Thoracic aorta (tissue), 2 donors: ENCODE data around the gene BLM. TPM values are rescaled to one million over a fixed set of nuclear protein-coding genes. Genes with fewer than 3 reads are reported as not detected.
"Not testable (repeated sequence)": the region's sequence is repeated elsewhere in the genome, so short reads cannot be mapped to it uniquely, and the experiment has no call there.

Source experiments
- ATAC-seq: fragments of 150-250 bp; one replicate; pipeline ENCODE4 v1.8.0; 2017; ENCODE audit warnings: low read depth; ENCODE audit not compliant: insufficient number of reproducible peaks, low FRiP score
- DNase-seq: peaks from one replicate; pipeline ENCODE4 v3.0.0-alpha.2; 2020; ENCODE audit warnings: low spot score
- H3K27ac ChIP-seq, 2 donors: fragments of 200-600 bp; sonication (generic); 1 replicate in 1 of 2; 2 replicates in 1 of 2; pipeline ENCODE4 v1.5.1; 2016; ENCODE audit warnings: mild to moderate bottlenecking in 2 of 2, moderate library complexity in 2 of 2
- H3K27me3 ChIP-seq: fragments of 200-600 bp; sonication (generic); replicated peaks from 2 replicates; pipeline ENCODE4 v1.6.0; 2016; ENCODE audit warnings: mild to moderate bottlenecking; ENCODE audit not compliant: insufficient read depth
- H3K36me3 ChIP-seq: fragments of 200-600 bp; sonication (generic); one replicate; pipeline ENCODE4 v1.5.1; 2016
- H3K4me1 ChIP-seq, 2 donors: fragments of 200-600 bp; sonication (generic); 1 replicate in 1 of 2; 2 replicates in 1 of 2; pipeline versions ENCODE4 v1.5.1 to v1.6.0; 2016; ENCODE audit warnings: low read depth in 2 of 2, mild to moderate bottlenecking in 1 of 2; ENCODE audit not compliant: control insufficient read depth in 1 of 2
- H3K4me3 ChIP-seq: fragments of 200-600 bp; sonication (generic); 2 replicates; pipeline ENCODE4 v1.5.1; 2016; ENCODE audit warnings: mild to moderate bottlenecking
- H3K9me3 ChIP-seq: fragments of 200-600 bp; sonication (generic); 2 replicates; pipeline ENCODE4 v1.5.1; 2016
- total RNA-seq, 2 donors: library from RNA; depleted of rRNA; stranded (reverse); fragments of >200 nt; gene quantifications; one replicate each; pipeline versions ENCODE4 v1.1.0 to v1.2.3, GENCODE V29; 2016
- TF ChIP-seq, protein P1 (sequence below): fragments of 200-600 bp; sonication (generic); IDR thresholded peaks from one replicate; pipeline ENCODE4 v1.5.1; 2019; ENCODE audit warnings: antibody characterized with exemption

Gene BLM
- total RNA-seq, 2 donors from 2014 or later = 0.49 to 0.81 TPM

GRCh38 chr15:90840157-90840855 lies 123.2 kb downstream of the BLM start:
- ATAC-seq = no peak
- Histone ChIP-seq H3K27me3 (no peaks in the 10 kb centered on the region), H3K36me3 (no peaks in the 10 kb centered on the region), H3K27ac (no peak overlapping the region), H3K9me3 (no peaks in the 10 kb centered on the region), H3K4me3 (peak overlapping the region; percentile 27), H3K4me1 (no peaks in the 10 kb centered on the region)
- TF ChIP-seq, protein P1, sequence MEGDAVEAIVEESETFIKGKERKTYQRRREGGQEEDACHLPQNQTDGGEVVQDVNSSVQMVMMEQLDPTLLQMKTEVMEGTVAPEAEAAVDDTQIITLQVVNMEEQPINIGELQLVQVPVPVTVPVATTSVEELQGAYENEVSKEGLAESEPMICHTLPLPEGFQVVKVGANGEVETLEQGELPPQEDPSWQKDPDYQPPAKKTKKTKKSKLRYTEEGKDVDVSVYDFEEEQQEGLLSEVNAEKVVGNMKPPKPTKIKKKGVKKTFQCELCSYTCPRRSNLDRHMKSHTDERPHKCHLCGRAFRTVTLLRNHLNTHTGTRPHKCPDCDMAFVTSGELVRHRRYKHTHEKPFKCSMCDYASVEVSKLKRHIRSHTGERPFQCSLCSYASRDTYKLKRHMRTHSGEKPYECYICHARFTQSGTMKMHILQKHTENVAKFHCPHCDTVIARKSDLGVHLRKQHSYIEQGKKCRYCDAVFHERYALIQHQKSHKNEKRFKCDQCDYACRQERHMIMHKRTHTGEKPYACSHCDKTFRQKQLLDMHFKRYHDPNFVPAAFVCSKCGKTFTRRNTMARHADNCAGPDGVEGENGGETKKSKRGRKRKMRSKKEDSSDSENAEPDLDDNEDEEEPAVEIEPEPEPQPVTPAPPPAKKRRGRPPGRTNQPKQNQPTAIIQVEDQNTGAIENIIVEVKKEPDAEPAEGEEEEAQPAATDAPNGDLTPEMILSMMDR = no peak
- DNase-seq = no peak

- no peak for DNase-seq
- Histone ChIP-seq H3K4me3 (no peak overlapping the region), H3K4me1 (no peaks in the 10 kb centered on the region), H3K27me3 (no peaks in the 10 kb centered on the region), H3K27ac (no peak overlapping the region), H3K36me3 (no peaks in the 10 kb centered on the region), H3K9me3 (no peaks in the 10 kb centered on the region)
- TF ChIP-seq, protein P1 = no peak
- no peak for ATAC-seq
Observed at GRCh38 chr15:90840954-90841353, 123.8 kb downstream of the BLM start.

GRCh38 chr15:90844696-90845095 lies 127.5 kb downstream of the BLM start:
- DNase-seq (no peak), ATAC-seq (no peak)

DNA sequence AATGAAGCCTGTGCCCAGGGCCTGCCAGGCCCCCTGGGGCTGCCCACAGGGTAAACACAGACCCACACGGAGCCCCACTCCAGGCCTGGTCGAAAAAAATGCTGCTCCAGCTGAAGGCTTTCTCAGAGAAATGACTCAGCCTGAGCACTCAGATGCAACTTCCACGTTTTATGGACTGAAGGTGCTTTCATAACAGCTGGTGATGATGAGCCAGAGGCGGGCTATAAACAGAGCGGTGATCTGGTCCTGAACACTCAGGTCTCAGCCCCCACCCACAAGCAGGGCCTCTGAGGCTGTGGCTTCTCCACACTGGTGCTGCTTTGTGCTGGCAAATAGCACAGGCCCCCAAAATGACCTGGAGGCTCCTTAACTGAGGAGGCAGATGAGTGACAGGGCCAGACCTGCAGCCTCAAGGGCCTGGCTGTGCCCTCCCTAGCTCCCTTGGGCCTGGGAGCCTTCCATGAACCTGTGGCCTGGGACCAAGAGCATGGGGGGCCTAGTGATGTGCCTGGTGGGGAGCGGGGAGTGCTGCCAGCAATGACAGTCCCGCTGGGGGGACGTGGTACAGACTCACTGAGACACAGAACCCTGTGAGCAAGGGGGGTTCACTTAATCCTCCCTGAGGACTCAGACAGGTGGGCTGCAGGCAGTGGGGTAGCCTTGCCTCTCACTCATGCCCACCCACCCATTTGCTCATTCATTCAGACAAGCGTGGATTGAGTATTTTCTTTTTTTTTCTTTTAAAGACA lies 128.2 kb downstream of the BLM start:
- DNase-seq = no peak
- H3K27me3 ChIP-seq = no peaks in the 10 kb centered on the region
- no peaks in the 10 kb centered on the region for H3K4me1 ChIP-seq
- no peak for ATAC-seq
- H3K36me3 ChIP-seq = no peaks in the 10 kb centered on the region
- H3K9me3 ChIP-seq = no peaks in the 10 kb centered on the region
- H3K4me3 ChIP-seq = no peak overlapping the region
- H3K27ac ChIP-seq = no peak overlapping the region
- TF ChIP-seq, protein P1 = no peak

More at GRCh38 chr15:90844696-90845095, 127.5 kb downstream of the BLM start:
- no peak overlapping the region for H3K4me3 ChIP-seq
- no peaks in the 10 kb centered on the region for H3K9me3 ChIP-seq
- TF ChIP-seq, protein P1 = no peak
- H3K27ac ChIP-seq = no peak overlapping the region
- no peaks in the 10 kb centered on the region for H3K27me3 ChIP-seq
- H3K36me3 ChIP-seq = no peaks in the 10 kb centered on the region
- H3K4me1 ChIP-seq = no peaks in the 10 kb centered on the region

DNA sequence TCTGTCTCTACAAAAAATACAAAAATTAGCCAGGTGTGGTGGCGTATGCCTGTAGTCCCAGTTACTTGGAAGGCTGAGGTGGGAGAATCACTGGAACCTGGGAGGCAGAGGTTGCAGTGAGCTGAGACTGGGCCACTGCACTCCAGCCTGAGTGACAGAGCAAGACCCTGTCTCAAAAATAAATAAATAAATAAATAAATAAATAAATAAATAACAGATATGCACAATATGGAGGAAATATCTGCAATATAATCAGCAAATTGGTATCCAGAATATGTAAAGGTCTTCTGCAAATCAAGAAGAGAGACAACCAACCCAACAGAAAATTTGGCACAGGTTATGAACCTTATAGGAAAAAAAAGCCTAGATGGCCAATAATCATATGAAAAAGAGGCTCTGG lies 132.3 kb downstream of the BLM start:
- not testable (repeated sequence) for H3K9me3 ChIP-seq, ATAC-seq, H3K4me1 ChIP-seq, DNase-seq, H3K27me3 ChIP-seq, H3K27ac ChIP-seq, H3K4me3 ChIP-seq, H3K36me3 ChIP-seq
